ENCODE measurements around the gene LRRC75A. TPM values are rescaled to one million over a fixed set of nuclear protein-coding genes. Genes with fewer than 3 reads are reported as not detected.
"Not testable (repeated sequence)": the region's sequence is repeated elsewhere in the genome, so short reads cannot be mapped to it uniquely, and the experiment has no call there.

LRRC75A gene
- polyA plus RNA-seq (2013): 3.7 TPM

GRCh38 chr17:16491703-16492612, at the start of gene LRRC75A:
Gene LRRC75A (minus strand): TSS chr17:16492193. CDS start chr17:16491990, 203 bp downstream.
- peak; percentile 53 to 69 (median 64) for DNase-seq
- ChIA-PET CTCF (interaction anchor here (0.7 to 1.1 kb wide), 2 partner anchors 30 to 40 kb away, joined by 4 read pairs; no protein-coding TSS in a partner anchor), POLR2A (no interaction called here)
- peaks cover 0 to 15% (median 10%) of the 10 kb centered on the region in 4 experiments for H3K4me1 ChIP-seq (ENCODE audit: control extremely low read depth in 1 of 4, control insufficient read depth in 4 of 4, insufficient read depth in 4 of 4, low read length in 3 of 4)
- under 1% methylated on average over 57 of the region's 134 CpGs for WGBS (ENCODE audit: insufficient coverage)
- H3K9me3 ChIP-seq (ENCODE audit: control extremely low read depth in 1 of 5, control insufficient read depth in 4 of 5, insufficient read depth in 2 of 5, low read depth in 1 of 5, low read length in 4 of 5): no peaks in the 10 kb centered on the region
- H3K36me3 ChIP-seq (ENCODE audit: control insufficient read depth in 4 of 4, insufficient read depth in 4 of 4, low read length in 3 of 4): no peaks in the 10 kb centered on the region
- H3K4me3 ChIP-seq (ENCODE audit: control insufficient read depth in 1 of 7, extremely low read depth in 1 of 7, insufficient read depth in 4 of 7, low read depth in 2 of 7, low read length in 6 of 7): peak within 1 kb of the TSS; percentile 44 to 75 (median 58)
- H3K27ac ChIP-seq (ENCODE audit: insufficient read depth in 1 of 2, low read depth in 1 of 2, low read length in 2 of 2, poor library complexity in 1 of 2, severe bottlenecking in 2 of 2): no peak within 1 kb of the TSS
- peaks cover 0 to 35% (median 5%) of the 10 kb centered on the region in 5 experiments for H3K27me3 ChIP-seq (replicated peaks in 2 of 5; ENCODE audit: control insufficient read depth in 4 of 5, insufficient read depth in 5 of 5, low read length in 4 of 5)

GRCh38 chr17:16537130-16537458, 45.1 kb upstream of the LRRC75A start:
- peaks cover 0 to 5% (median 2%) of the 10 kb centered on the region in 5 experiments for H3K9me3 ChIP-seq (ENCODE audit: control extremely low read depth in 1 of 5, control insufficient read depth in 4 of 5, insufficient read depth in 2 of 5, low read depth in 1 of 5, low read length in 4 of 5)
- peaks cover 2 to 16% (median 10%) of the 10 kb centered on the region in 4 experiments for H3K4me1 ChIP-seq (ENCODE audit: control extremely low read depth in 1 of 4, control insufficient read depth in 4 of 4, insufficient read depth in 4 of 4, low read length in 3 of 4)
- CTCF ChIA-PET: interaction anchor here (1.3 to 3.0 kb wide), 6 partner anchors 10 to 453 kb away, joined by 3 to 16 read pairs (median 8); no protein-coding TSS in a partner anchor
- no peak overlapping the region for H3K27ac ChIP-seq (ENCODE audit: insufficient read depth in 1 of 2, low read depth in 1 of 2, low read length in 2 of 2, poor library complexity in 1 of 2, severe bottlenecking in 2 of 2)
- H3K27me3 ChIP-seq (replicated peaks in 2 of 5; ENCODE audit: control insufficient read depth in 4 of 5, insufficient read depth in 5 of 5, low read length in 4 of 5): no peaks in the 10 kb centered on the region
- H3K4me3 ChIP-seq (ENCODE audit: control insufficient read depth in 1 of 7, extremely low read depth in 1 of 7, insufficient read depth in 4 of 7, low read depth in 2 of 7, low read length in 6 of 7): peak overlapping the region in 4 of 7 experiments; percentile 76 to 94 (median 88)
- POLR2A ChIA-PET: interaction anchor here (0.7 to 1.2 kb wide), 2 partner anchors 47 to 49 kb away, joined by 3 to 4 read pairs; no protein-coding TSS in a partner anchor
- H3K36me3 ChIP-seq (ENCODE audit: control insufficient read depth in 4 of 4, insufficient read depth in 4 of 4, low read length in 3 of 4): no peaks in the 10 kb centered on the region
- no peak for DNase-seq
- 91% methylated on average over 1 of the region's 2 CpGs for WGBS (ENCODE audit: insufficient coverage)

GRCh38 chr17:16534236-16534635, 42.2 kb upstream of the LRRC75A start:
- H3K27ac ChIP-seq (ENCODE audit: insufficient read depth in 1 of 2, low read depth in 1 of 2, low read length in 2 of 2, poor library complexity in 1 of 2, severe bottlenecking in 2 of 2): no peak overlapping the region
- 92% methylated on average over 1 of the region's 1 CpG for WGBS (ENCODE audit: insufficient coverage)
- ChIA-PET CTCF (interaction anchor here (1.0 kb wide), 1 partner anchor 13 kb away, joined by 3 read pairs; no protein-coding TSS in a partner anchor), POLR2A (no interaction called here)
- no peak for DNase-seq
- H3K4me3 ChIP-seq (ENCODE audit: control insufficient read depth in 1 of 7, extremely low read depth in 1 of 7, insufficient read depth in 4 of 7, low read depth in 2 of 7, low read length in 6 of 7): no peak overlapping the region
- H3K36me3 ChIP-seq (ENCODE audit: control insufficient read depth in 4 of 4, insufficient read depth in 4 of 4, low read length in 3 of 4): no peaks in the 10 kb centered on the region
- H3K27me3 ChIP-seq (replicated peaks in 2 of 5; ENCODE audit: control insufficient read depth in 4 of 5, insufficient read depth in 5 of 5, low read length in 4 of 5): peaks cover 0 to 2% (median 0%) of the 10 kb centered on the region in 5 experiments
- H3K4me1 ChIP-seq (ENCODE audit: control extremely low read depth in 1 of 4, control insufficient read depth in 4 of 4, insufficient read depth in 4 of 4, low read length in 3 of 4): peaks cover 2 to 16% (median 10%) of the 10 kb centered on the region in 4 experiments
- H3K9me3 ChIP-seq (ENCODE audit: control extremely low read depth in 1 of 5, control insufficient read depth in 4 of 5, insufficient read depth in 2 of 5, low read depth in 1 of 5, low read length in 4 of 5): no peaks in the 10 kb centered on the region

- Histone ChIP-seq H3K36me3 (ENCODE audit: control insufficient read depth in 4 of 4, insufficient read depth in 4 of 4, low read length in 3 of 4) (no peaks in the 10 kb centered on the region), H3K4me1 (ENCODE audit: control extremely low read depth in 1 of 4, control insufficient read depth in 4 of 4, insufficient read depth in 4 of 4, low read length in 3 of 4) (peaks cover 0 to under 1% (median under 1%) of the 10 kb centered on the region in 4 experiments), H3K4me3 (ENCODE audit: control insufficient read depth in 1 of 7, extremely low read depth in 1 of 7, insufficient read depth in 4 of 7, low read depth in 2 of 7, low read length in 6 of 7) (no peak overlapping the region), H3K27me3 (replicated peaks in 2 of 5; ENCODE audit: control insufficient read depth in 4 of 5, insufficient read depth in 5 of 5, low read length in 4 of 5) (peaks cover 0 to 5% (median 0%) of the 10 kb centered on the region in 5 experiments), H3K9me3 (ENCODE audit: control extremely low read depth in 1 of 5, control insufficient read depth in 4 of 5, insufficient read depth in 2 of 5, low read depth in 1 of 5, low read length in 4 of 5) (no peaks in the 10 kb centered on the region), H3K27ac (ENCODE audit: insufficient read depth in 1 of 2, low read depth in 1 of 2, low read length in 2 of 2, poor library complexity in 1 of 2, severe bottlenecking in 2 of 2) (no peak overlapping the region)
- CTCF ChIA-PET: interaction anchor here (0.7 to 2.2 kb wide), 7 partner anchors 7 to 188 kb away, joined by 3 to 11 read pairs (median 4); no protein-coding TSS in a partner anchor
- DNase-seq: no peak
- POLR2A ChIA-PET: no interaction called here
- 100% methylated on average over 1 of the region's 4 CpGs for WGBS (ENCODE audit: insufficient coverage)
Observed at GRCh38 chr17:16529906-16530305, 37.9 kb upstream of the LRRC75A start.

- WGBS (ENCODE audit: insufficient coverage): 92% methylated on average over 4 of the region's 4 CpGs
- Histone ChIP-seq H3K27ac (ENCODE audit: insufficient read depth in 1 of 2, low read depth in 1 of 2, low read length in 2 of 2, poor library complexity in 1 of 2, severe bottlenecking in 2 of 2) (no peak overlapping the region), H3K4me1 (ENCODE audit: control extremely low read depth in 1 of 4, control insufficient read depth in 4 of 4, insufficient read depth in 4 of 4, low read length in 3 of 4) (no peaks in the 10 kb centered on the region), H3K4me3 (ENCODE audit: control insufficient read depth in 1 of 7, extremely low read depth in 1 of 7, insufficient read depth in 4 of 7, low read depth in 2 of 7, low read length in 6 of 7) (no peak overlapping the region), H3K27me3 (replicated peaks in 2 of 5; ENCODE audit: control insufficient read depth in 4 of 5, insufficient read depth in 5 of 5, low read length in 4 of 5) (peaks cover 0 to 5% (median 0%) of the 10 kb centered on the region in 5 experiments), H3K36me3 (ENCODE audit: control insufficient read depth in 4 of 4, insufficient read depth in 4 of 4, low read length in 3 of 4) (no peaks in the 10 kb centered on the region), H3K9me3 (ENCODE audit: control extremely low read depth in 1 of 5, control insufficient read depth in 4 of 5, insufficient read depth in 2 of 5, low read depth in 1 of 5, low read length in 4 of 5) (no peaks in the 10 kb centered on the region)
- no peak for DNase-seq
- CTCF ChIA-PET: interaction anchor here (1.2 to 8.0 kb wide), 4 partner anchors 74 to 84 kb away, joined by 3 to 68 read pairs (median 4); no protein-coding TSS in a partner anchor
- POLR2A ChIA-PET: no interaction called here
Observed at GRCh38 chr17:16527298-16527697, 35.3 kb upstream of the LRRC75A start.

GRCh38 chr17:16525556-16525955, 33.6 kb upstream of the LRRC75A start:
- WGBS (ENCODE audit: insufficient coverage): 93% methylated on average over 4 of the region's 6 CpGs
- H3K27me3 ChIP-seq (replicated peaks in 2 of 5; ENCODE audit: control insufficient read depth in 4 of 5, insufficient read depth in 5 of 5, low read length in 4 of 5); H3K27ac ChIP-seq (ENCODE audit: insufficient read depth in 1 of 2, low read depth in 1 of 2, low read length in 2 of 2, poor library complexity in 1 of 2, severe bottlenecking in 2 of 2); POLR2A ChIA-PET; H3K4me1 ChIP-seq (ENCODE audit: control extremely low read depth in 1 of 4, control insufficient read depth in 4 of 4, insufficient read depth in 4 of 4, low read length in 3 of 4); H3K4me3 ChIP-seq (ENCODE audit: control insufficient read depth in 1 of 7, extremely low read depth in 1 of 7, insufficient read depth in 4 of 7, low read depth in 2 of 7, low read length in 6 of 7); H3K36me3 ChIP-seq (ENCODE audit: control insufficient read depth in 4 of 4, insufficient read depth in 4 of 4, low read length in 3 of 4); H3K9me3 ChIP-seq (ENCODE audit: control extremely low read depth in 1 of 5, control insufficient read depth in 4 of 5, insufficient read depth in 2 of 5, low read depth in 1 of 5, low read length in 4 of 5): not testable (repeated sequence)
- CTCF ChIA-PET: interaction anchor here (0.7 to 11.6 kb wide), 3 partner anchors 72 to 192 kb away, joined by 4 to 150 read pairs (median 68); no protein-coding TSS in a partner anchor
- peak in 2 of 3 donors; percentile 20 to 22 for DNase-seq
